Endothelial cell of umbilical vein (primary cell): ENCODE results near the gene HBE1. TPM values are rescaled to one million over a fixed set of nuclear protein-coding genes. Genes with fewer than 3 reads are reported as not detected.
"Not testable (repeated sequence)": the region's sequence is repeated elsewhere in the genome, so short reads cannot be mapped to it uniquely, and the experiment has no call there.

Experiments
- BruUV-seq: library from RNA; stranded (reverse); fragments of 400-500 nt; replicated peaks from 2 replicates; lab custom pipeline; 2021; lab: Mats Ljungman, UMichigan
- CTCF ChIA-PET: fragments of 300-600, 350-600 bp; sonication (Branson Sonifier 250); formaldehyde crosslinking; loops from one replicate; lab custom pipeline; 2021; ENCODE audit warnings: antibody characterized with exemption, inconsistent platforms; lab: Charles Lee
- POLR2A ChIA-PET: fragments of 300-600, 350-600 bp; sonication (Branson Sonifier 250); formaldehyde crosslinking; loops from one replicate; lab custom pipeline; 2021; ENCODE audit warnings: antibody characterized with exemption, inconsistent platforms; lab: Charles Lee
- DNase-seq: peaks from one replicate; pipeline ENCODE4 v3.0.0-alpha.2; 2011; ENCODE audit warnings: low read depth, low spot score
- FAIRE-seq: peaks from 2 replicates; lab custom pipeline; 2011; peaks lifted over from hg19 to GRCh38; lab: Jason Lieb, UNC
- H2AFZ ChIP-seq: 2 replicates; pipeline ENCODE4 v1.6.0; 2012; ENCODE audit warnings: low read depth, low read length, control low read depth, inconsistent platforms
- H3K27ac ChIP-seq: 2 replicates; pipeline ENCODE4 v1.5.1; 2011; ENCODE audit warnings: low read depth, mild to moderate bottlenecking, control low read depth, low read length, moderate library complexity; ENCODE audit not compliant: insufficient read depth
- H3K27me3 ChIP-seq, 2 experiments: 2 replicates each; pipeline versions ENCODE4 v1.6.0 to v1.6.1; 2011; ENCODE audit warnings: low read length in 2 of 2, mixed read lengths in 1 of 2; ENCODE audit not compliant: control insufficient read depth in 2 of 2, insufficient read depth in 2 of 2
- H3K36me3 ChIP-seq, 2 experiments: 2 replicates in 1 of 2; 3 replicates in 1 of 2; pipeline ENCODE4 v1.5.1; 2011; ENCODE audit warnings: low read length in 2 of 2, mild to moderate bottlenecking in 1 of 2, moderate library complexity in 1 of 2; ENCODE audit not compliant: control insufficient read depth in 2 of 2, insufficient read depth in 2 of 2; ENCODE audit errors: extremely low read depth in 1 of 2
- H3K4me1 ChIP-seq: 3 replicates; pipeline ENCODE4 v1.5.1; 2011; ENCODE audit warnings: mild to moderate bottlenecking, low read length; ENCODE audit not compliant: control insufficient read depth, insufficient read depth; ENCODE audit errors: extremely low read depth
- H3K4me2 ChIP-seq: 2 replicates; pipeline ENCODE4 v1.6.1; 2011; ENCODE audit warnings: low read length, control low read depth, mixed read lengths; ENCODE audit not compliant: insufficient read depth
- H3K4me3 ChIP-seq, 3 experiments: fragments of 200-600 bp in 1 of 3; sonication (generic), shearing (Covaris generic) in 1 of 3; replicated peaks in 1 of 3; 2 replicates each; pipeline ENCODE4 v1.5.1; 2011 to 2016; ENCODE audit warnings: control low read depth in 3 of 3, low read length in 3 of 3, mild to moderate bottlenecking in 2 of 3, inconsistent platforms in 1 of 3, low read depth in 1 of 3, moderate library complexity in 1 of 3; ENCODE audit not compliant: insufficient read depth in 1 of 3
- H3K79me2 ChIP-seq: 2 replicates; pipeline ENCODE4 v1.6.0; 2012; ENCODE audit warnings: low read length, inconsistent platforms; ENCODE audit not compliant: control insufficient read depth, insufficient read depth
- H3K9ac ChIP-seq: replicated peaks from 2 replicates; pipeline ENCODE3; 2011; ENCODE audit warnings: low read length, control low read depth; ENCODE audit not compliant: insufficient read depth; ENCODE audit errors: extremely low read depth
- H3K9me1 ChIP-seq: replicated peaks from 3 replicates; pipeline ENCODE4 v1.6.0; 2011; ENCODE audit warnings: mild to moderate bottlenecking, low read length; ENCODE audit not compliant: control insufficient read depth, insufficient read depth; ENCODE audit errors: extremely low read depth
- H3K9me3 ChIP-seq: replicated peaks from 2 replicates; pipeline ENCODE4 v1.5.1; 2012; ENCODE audit warnings: low read length, inconsistent platforms; ENCODE audit not compliant: control insufficient read depth, insufficient read depth
- H4K20me1 ChIP-seq: replicated peaks from 2 replicates; pipeline ENCODE3; 2011; ENCODE audit warnings: mild to moderate bottlenecking, low read length; ENCODE audit not compliant: control insufficient read depth, insufficient read depth; ENCODE audit errors: extremely low read depth
- dilution Hi-C: fragments of 300-500 bp; cut with MboI; formaldehyde crosslinking; loops from one replicate; pipeline ENCODE4 v1.15.0; 2019; ENCODE audit warnings: low sequenced_read_pairs; ENCODE audit not compliant: extremely low pct_ligation_motif_present
- intact Hi-C: fragments of 100-400 bp; cut with micrococcal nuclease; formaldehyde crosslinking; loops from one replicate; pipeline ENCODE4 v1.10.0; 2022
- polyA plus RNA-seq, 4 experiments: library from polyadenylated mRNA; depleted of rRNA in 3 of 4; stranded (reverse) in 3 of 4; unstranded in 1 of 4; fragments of >200 nt; gene quantifications; 2 replicates each; pipeline versions ENCODE4 v1.2.1 to v1.2.3, GENCODE V29; 2011 to 2012; ENCODE audit warnings: missing spikeins in 1 of 4
- total RNA-seq: library from RNA; stranded (reverse); gene quantifications from 2 replicates; pipeline ENCODE4 v1.2.3, GENCODE V29; 2021

The HBE1 gene
- total and polyA plus RNA-seq, 2 donors (not counting 3 experiments of a cell fraction or from before 2014, with no cell fraction given), result 0.37 TPM; not detected in 1

DNA sequence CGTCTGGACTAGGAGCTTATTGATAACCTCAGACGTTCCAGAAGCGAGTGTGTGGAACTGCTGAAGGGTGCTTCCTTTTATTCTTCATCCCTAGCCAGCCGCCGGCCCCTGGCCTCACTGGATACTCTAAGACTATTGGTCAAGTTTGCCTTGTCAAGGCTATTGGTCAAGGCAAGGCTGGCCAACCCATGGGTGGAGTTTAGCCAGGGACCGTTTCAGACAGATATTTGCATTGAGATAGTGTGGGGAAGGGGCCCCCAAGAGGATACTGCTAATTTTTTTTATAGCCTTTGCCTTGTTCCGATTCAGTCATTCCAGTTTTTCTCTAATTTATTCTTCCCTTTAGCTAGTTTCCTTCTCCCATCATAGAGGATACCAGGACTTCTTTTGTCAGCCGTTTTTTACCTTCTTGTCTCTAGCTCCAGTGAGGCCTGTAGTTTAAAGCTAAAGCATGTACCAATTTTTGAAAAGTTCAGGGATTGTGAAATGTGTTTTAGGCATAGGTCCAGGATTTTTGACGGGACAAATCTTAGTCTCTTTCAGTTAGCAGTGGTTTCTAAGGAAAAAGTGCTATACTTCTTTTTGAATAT, 19.8 kb downstream of the HBE1 start, which contains the start of gene HBG1:
Gene HBG1 (minus strand): TSS at position 51 of the 590 bp plus-strand sequence. CDS start 53 bp downstream, outside the sequence.
- POLR2A ChIA-PET, H3K9me3 ChIP-seq, DNase-seq, H3K4me3 ChIP-seq, H3K4me2 ChIP-seq, H3K4me1 ChIP-seq, H3K27me3 ChIP-seq, H3K9ac ChIP-seq, CTCF ChIA-PET, H3K79me2 ChIP-seq, FAIRE-seq, dilution Hi-C loops, BruUV-seq, H2AFZ ChIP-seq, H3K9me1 ChIP-seq, intact Hi-C loops, H3K36me3 ChIP-seq, H4K20me1 ChIP-seq, H3K27ac ChIP-seq: not testable (repeated sequence)

- FAIRE-seq, CTCF ChIA-PET, dilution Hi-C loops: not testable (repeated sequence)
These were observed 21.2 kb downstream of the HBE1 start for GRCh38 chr11:5248498-5248897.

More at GRCh38 chr11:5248498-5248897, 21.2 kb downstream of the HBE1 start:
- H3K9me1 ChIP-seq, H3K79me2 ChIP-seq, H3K27ac ChIP-seq, POLR2A ChIA-PET, H3K4me1 ChIP-seq, intact Hi-C loops, DNase-seq, H4K20me1 ChIP-seq, H3K9ac ChIP-seq, H3K9me3 ChIP-seq, H3K4me3 ChIP-seq, H3K27me3 ChIP-seq, H2AFZ ChIP-seq, BruUV-seq, H3K4me2 ChIP-seq, H3K36me3 ChIP-seq: not testable (repeated sequence)
